Heart left ventricle (tissue), 13 donors: ENCODE data around the gene F12.

Experiments
- POLR2A ChIP-seq, 2 donors: fragments of 450-650 bp; IDR thresholded peaks; one replicate each; pipeline ENCODE4 v1.6.1; 2017; ENCODE audit warnings: antibody characterized with exemption in 2 of 2, mild to moderate bottlenecking in 2 of 2, moderate library complexity in 2 of 2
- TF ChIP-seq, protein P1 (sequence below), 12 donors: fragments of 200-600 bp; sonication (generic) in 4 of 12; IDR thresholded peaks; one replicate each; pipeline versions ENCODE4 v1.5.0 to v1.8.0; 2018 to 2022; ENCODE audit warnings: antibody characterized with exemption in 12 of 12, mild to moderate bottlenecking in 5 of 12
- donor health status: ischemic (EF 13 %, LVEDD 7.1; RV severe dilation, severe dysfunction).
- donor health status: DM: no; HTN: yes; CAD: no.
- donor health status: DM: no; HTN: no; CAD: no.
- donor health status: ischemic (EF 25% LVEDD 6.9; RV normal size, moderate dysfunction).
- donor health status: ischemic (EF 25% LVEDD 5.7; RV mildly dilated, moderate dysfunction).
- donor health status: ischemic (EF 35%, LVEDD 5.7; RV mildly dilated, moderate dysfunction).
- donor health status: nonischemic (EF 11% LVEDD 7.7; RV severe dilation, severe dysfunction).
- donor health status: DM: yes; HTN: yes; CAD: no.
- donor health status: PGD.
- donor health status: ischemic (EF 29% LVEDD 5.4; RV normal size, mild dysfunction).
- donor health status: nonischemic (EF 23%, LVEDD 6.1; RV moderate dilation, normal function).

DNA sequence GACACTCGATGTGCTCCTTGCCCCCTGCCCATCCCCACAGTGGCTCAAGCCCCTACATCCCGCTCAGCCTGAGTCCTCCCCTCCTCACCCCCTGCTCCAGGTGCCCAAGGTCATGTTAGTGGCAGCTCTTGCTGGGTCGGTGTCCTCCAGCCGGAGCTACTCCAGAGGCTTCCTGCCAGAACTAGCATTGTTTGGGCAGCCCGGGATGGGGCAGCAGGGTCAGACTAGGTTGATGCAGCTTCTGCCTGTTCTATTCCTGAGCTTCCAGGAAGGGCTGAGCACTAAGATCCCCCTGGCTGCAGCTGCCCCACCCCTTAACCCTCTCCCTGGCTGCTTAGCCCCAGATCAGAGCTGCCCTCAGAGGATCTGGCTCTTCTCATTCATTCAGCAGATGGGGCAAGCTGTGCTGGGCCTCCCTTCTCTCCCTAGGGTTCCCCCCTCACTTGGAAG, 51.0 kb downstream of the F12 start:
- TF ChIP-seq POLR2A (IDR thresholded peaks at IDR 0.05) = no peak
- TF ChIP-seq, protein P1, sequence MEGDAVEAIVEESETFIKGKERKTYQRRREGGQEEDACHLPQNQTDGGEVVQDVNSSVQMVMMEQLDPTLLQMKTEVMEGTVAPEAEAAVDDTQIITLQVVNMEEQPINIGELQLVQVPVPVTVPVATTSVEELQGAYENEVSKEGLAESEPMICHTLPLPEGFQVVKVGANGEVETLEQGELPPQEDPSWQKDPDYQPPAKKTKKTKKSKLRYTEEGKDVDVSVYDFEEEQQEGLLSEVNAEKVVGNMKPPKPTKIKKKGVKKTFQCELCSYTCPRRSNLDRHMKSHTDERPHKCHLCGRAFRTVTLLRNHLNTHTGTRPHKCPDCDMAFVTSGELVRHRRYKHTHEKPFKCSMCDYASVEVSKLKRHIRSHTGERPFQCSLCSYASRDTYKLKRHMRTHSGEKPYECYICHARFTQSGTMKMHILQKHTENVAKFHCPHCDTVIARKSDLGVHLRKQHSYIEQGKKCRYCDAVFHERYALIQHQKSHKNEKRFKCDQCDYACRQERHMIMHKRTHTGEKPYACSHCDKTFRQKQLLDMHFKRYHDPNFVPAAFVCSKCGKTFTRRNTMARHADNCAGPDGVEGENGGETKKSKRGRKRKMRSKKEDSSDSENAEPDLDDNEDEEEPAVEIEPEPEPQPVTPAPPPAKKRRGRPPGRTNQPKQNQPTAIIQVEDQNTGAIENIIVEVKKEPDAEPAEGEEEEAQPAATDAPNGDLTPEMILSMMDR (IDR thresholded peaks at IDR 0.05) = no peak
